ENCODE results near the gene CAMTA1. TPM values are rescaled to one million over a fixed set of nuclear protein-coding genes. Genes with fewer than 3 reads are reported as not detected.

Gene CAMTA1
- polyA plus RNA-seq, 1 of the 3 experiments (the other 2 are of a cell fraction), result 63.1 TPM

DNA sequence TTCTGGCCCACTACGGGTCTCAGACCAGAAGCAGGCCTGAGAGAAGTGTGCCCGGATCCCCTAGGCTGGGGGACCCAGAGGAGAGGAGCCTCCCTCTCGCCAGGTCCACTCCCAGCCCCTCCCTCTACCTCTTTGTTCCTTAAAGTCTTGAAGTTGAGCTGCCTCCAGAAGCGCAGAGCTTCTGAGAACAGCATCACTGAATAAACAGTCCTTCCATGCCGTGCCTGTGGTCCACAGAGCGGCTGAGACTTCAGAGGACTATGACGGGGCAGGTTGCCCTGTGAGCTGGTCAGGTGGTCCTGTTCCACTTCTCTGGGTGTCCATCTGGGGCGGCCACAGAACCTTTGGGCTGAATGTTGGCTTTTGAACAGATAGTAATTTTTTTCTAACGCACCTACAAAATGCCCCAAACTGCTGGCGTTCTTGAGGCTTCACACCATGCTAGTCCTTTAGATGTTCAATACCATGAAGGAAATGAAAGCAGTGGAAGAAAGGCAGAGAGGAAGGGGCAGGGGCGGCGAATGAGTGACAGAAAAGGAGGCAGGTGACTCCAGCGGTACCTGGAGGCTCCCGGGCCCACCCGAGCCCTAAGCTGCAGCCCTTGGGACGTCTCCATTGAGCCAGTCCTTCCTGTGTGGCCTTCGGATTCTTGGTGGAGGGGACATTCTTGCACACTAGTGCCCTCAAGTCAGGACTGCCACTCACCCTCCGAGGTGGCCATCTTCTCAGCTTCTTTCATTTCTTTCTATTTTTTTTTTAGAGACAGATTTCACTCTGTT is 746.5 kb downstream of the CAMTA1 start:
- TF ChIP-seq FOXJ3 (CRISPR knock-in tag; IDR thresholded peaks at IDR 0.05) (no peak), POLR2AphosphoS5 (IDR thresholded peaks at IDR 0.05; ENCODE audit: low read depth, low read length) (no peak), NFIC (IDR thresholded peaks at IDR 0.05; ENCODE audit: borderline replicate concordance) (no peak), SIN3A (IDR thresholded peaks at IDR 0.05; ENCODE audit: borderline replicate concordance, low read depth, low read length) (no peak), EZH2phosphoT487 (IDR thresholded peaks at IDR 0.05; ENCODE audit: borderline replicate concordance, low read depth) (no peak), TCF12 (IDR thresholded peaks at IDR 0.05) (no peak)
- TF ChIP-seq, protein P1, sequence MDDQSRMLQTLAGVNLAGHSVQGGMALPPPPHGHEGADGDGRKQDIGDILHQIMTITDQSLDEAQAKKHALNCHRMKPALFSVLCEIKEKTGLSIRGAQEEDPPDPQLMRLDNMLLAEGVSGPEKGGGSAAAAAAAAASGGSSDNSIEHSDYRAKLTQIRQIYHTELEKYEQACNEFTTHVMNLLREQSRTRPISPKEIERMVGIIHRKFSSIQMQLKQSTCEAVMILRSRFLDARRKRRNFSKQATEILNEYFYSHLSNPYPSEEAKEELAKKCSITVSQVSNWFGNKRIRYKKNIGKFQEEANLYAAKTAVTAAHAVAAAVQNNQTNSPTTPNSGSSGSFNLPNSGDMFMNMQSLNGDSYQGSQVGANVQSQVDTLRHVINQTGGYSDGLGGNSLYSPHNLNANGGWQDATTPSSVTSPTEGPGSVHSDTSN (IDR thresholded peaks at IDR 0.05), result no peak
- TF ChIP-seq, protein P2, sequence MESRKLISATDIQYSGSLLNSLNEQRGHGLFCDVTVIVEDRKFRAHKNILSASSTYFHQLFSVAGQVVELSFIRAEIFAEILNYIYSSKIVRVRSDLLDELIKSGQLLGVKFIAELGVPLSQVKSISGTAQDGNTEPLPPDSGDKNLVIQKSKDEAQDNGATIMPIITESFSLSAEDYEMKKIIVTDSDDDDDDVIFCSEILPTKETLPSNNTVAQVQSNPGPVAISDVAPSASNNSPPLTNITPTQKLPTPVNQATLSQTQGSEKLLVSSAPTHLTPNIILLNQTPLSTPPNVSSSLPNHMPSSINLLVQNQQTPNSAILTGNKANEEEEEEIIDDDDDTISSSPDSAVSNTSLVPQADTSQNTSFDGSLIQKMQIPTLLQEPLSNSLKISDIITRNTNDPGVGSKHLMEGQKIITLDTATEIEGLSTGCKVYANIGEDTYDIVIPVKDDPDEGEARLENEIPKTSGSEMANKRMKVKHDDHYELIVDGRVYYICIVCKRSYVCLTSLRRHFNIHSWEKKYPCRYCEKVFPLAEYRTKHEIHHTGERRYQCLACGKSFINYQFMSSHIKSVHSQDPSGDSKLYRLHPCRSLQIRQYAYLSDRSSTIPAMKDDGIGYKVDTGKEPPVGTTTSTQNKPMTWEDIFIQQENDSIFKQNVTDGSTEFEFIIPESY (IDR thresholded peaks at IDR 0.05; ENCODE audit: borderline replicate concordance, low read depth), result no peak
- TF ChIP-seq, protein P3, sequence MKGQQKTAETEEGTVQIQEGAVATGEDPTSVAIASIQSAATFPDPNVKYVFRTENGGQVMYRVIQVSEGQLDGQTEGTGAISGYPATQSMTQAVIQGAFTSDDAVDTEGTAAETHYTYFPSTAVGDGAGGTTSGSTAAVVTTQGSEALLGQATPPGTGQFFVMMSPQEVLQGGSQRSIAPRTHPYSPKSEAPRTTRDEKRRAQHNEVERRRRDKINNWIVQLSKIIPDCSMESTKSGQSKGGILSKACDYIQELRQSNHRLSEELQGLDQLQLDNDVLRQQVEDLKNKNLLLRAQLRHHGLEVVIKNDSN (IDR thresholded peaks at IDR 0.05; ENCODE audit: borderline replicate concordance, low read depth), result no peak
- Histone ChIP-seq H3F3A (replicated peaks; ENCODE audit: insufficient read depth) (no peaks in the 10 kb centered on the region), H3K27me3 (ENCODE audit: insufficient read depth) (no peaks in the 10 kb centered on the region), H3K79me2 (ENCODE audit: insufficient read depth) (no peaks in the 10 kb centered on the region), H3K36me3 (replicated peaks in 1 of 2; ENCODE audit: control insufficient read depth in 1 of 2, insufficient read depth in 2 of 2, low read length in 1 of 2) (no peaks in the 10 kb centered on the region), H3K9ac (no peak overlapping the region), H3K9me3 (no peaks in the 10 kb centered on the region), H3K4me3 (ENCODE audit: low read depth in 2 of 2, low read length in 1 of 2) (no peak overlapping the region), H3K27ac (ENCODE audit: low read depth in 2 of 2, low read length in 1 of 2) (no peak overlapping the region), H4K20me1 (ENCODE audit: insufficient read depth) (no peaks in the 10 kb centered on the region), H3K9me2 (no peaks in the 10 kb centered on the region), H3K4me2 (no peak overlapping the region), H3K4me1 (ENCODE audit: control insufficient read depth in 1 of 2, insufficient read depth in 2 of 2, low read depth in 1 of 2, low read length in 1 of 2) (peaks cover 9 to 47% of the 10 kb centered on the region in 2 experiments; a peak in 2 of 4 replicates), H2AFZ (ENCODE audit: low read depth) (no peak overlapping the region)
- ChIA-PET CTCF (interaction anchor here (0.5 kb wide), 1 partner anchor 24 kb away, joined by 3 read pairs; no protein-coding TSS in a partner anchor), POLR2A (no interaction called here)
- WGBS (ENCODE audit: low lambda C conversion rate), result 76% methylated on average over 9 of the region's 18 CpGs
- no peak for DNase-seq

DNA sequence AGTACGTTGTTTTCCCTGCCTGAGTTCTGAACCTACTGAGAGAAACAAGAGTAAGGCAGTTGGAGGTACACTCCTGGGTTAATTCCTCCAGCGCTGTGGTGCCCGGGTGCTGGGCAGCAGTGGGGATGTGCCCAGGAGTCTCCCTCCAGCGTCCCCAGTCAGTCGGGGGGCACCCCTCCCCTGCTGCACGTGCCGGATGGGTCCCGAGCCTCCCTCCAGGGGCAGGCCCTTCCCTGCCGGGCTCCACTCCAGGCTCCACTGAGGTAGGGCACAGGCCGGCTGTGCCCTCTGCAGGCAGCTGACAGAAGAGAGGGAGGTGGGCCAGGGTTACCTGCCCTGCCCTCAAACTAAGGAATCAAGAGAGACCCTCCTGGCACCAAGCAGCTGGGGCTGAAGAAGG is 747.8 kb downstream of the CAMTA1 start:
- H3F3A ChIP-seq (replicated peaks; ENCODE audit: insufficient read depth), result no peaks in the 10 kb centered on the region
- no peak overlapping the region for H3K4me2 ChIP-seq
- H3K27ac ChIP-seq (ENCODE audit: low read depth in 2 of 2, low read length in 1 of 2), result peak overlapping the region in 1 of 2 experiments; percentile 12; a peak in 1 of 4 replicates
- H3K4me3 ChIP-seq (ENCODE audit: low read depth in 2 of 2, low read length in 1 of 2), result no peak overlapping the region
- no peaks in the 10 kb centered on the region for H3K27me3 ChIP-seq (ENCODE audit: insufficient read depth)
- no peaks in the 10 kb centered on the region for H4K20me1 ChIP-seq (ENCODE audit: insufficient read depth)
- H3K9me3 ChIP-seq, result no peaks in the 10 kb centered on the region
- no peak overlapping the region for H2AFZ ChIP-seq (ENCODE audit: low read depth)
- no peaks in the 10 kb centered on the region for H3K79me2 ChIP-seq (ENCODE audit: insufficient read depth)
- H3K36me3 ChIP-seq (replicated peaks in 1 of 2; ENCODE audit: control insufficient read depth in 1 of 2, insufficient read depth in 2 of 2, low read length in 1 of 2), result no peaks in the 10 kb centered on the region
- TF ChIP-seq ELF1 (IDR thresholded peaks at IDR 0.05), result no peak
- peak; percentile 7; the same call in 1 of the 2 replicates for TF ChIP-seq RAD21 (IDR thresholded peaks at IDR 0.05; ENCODE audit: low read length)
- no peak for TF ChIP-seq TCF12 (IDR thresholded peaks at IDR 0.05)
- TF ChIP-seq YY1 (IDR thresholded peaks at IDR 0.05; ENCODE audit: low read depth), result no peak
- no peak for DNase-seq
- H3K4me1 ChIP-seq (ENCODE audit: control insufficient read depth in 1 of 2, insufficient read depth in 2 of 2, low read depth in 1 of 2, low read length in 1 of 2), result peaks cover 0 to 50% of the 10 kb centered on the region in 2 experiments; a peak in 1 of 4 replicates
- WGBS (ENCODE audit: low lambda C conversion rate), result 80% methylated on average over 1 of the region's 10 CpGs
- POLR2A ChIA-PET, result no interaction called here
- CTCF ChIA-PET, result interaction anchor here (1.0 kb wide), 1 partner anchor 17 kb away, joined by 3 read pairs; no protein-coding TSS in a partner anchor
- no peak overlapping the region for H3K9ac ChIP-seq
- H3K9me2 ChIP-seq, result no peaks in the 10 kb centered on the region
